ENCODE data around the gene EVX1. TPM values are rescaled to one million over a fixed set of nuclear protein-coding genes. Genes with fewer than 3 reads are reported as not detected.

EVX1 gene
- total RNA-seq, 1 donor from 2014 or later: not detected

GRCh38 chr7:27205325-27206280 lies 37.0 kb upstream of the EVX1 start:
- DNase-seq (ENCODE audit: low read depth in 2 of 2): peak in 1 of 2 donors; percentile 12

- no peak for DNase-seq (ENCODE audit: low read depth in 2 of 2)
Measured at GRCh38 chr7:27207348-27207985, 35.1 kb upstream of the EVX1 start.

GRCh38 chr7:27208998-27209397 lies 33.6 kb upstream of the EVX1 start:
- no peak for DNase-seq (ENCODE audit: low read depth in 2 of 2)

GRCh38 chr7:27209933-27210440 lies 32.6 kb upstream of the EVX1 start:
- DNase-seq (ENCODE audit: low read depth in 2 of 2): no peak

- peak; percentile 4 to 48 for DNase-seq (ENCODE audit: low read depth in 2 of 2)
Measured at GRCh38 chr7:27210441-27211083, 32.0 kb upstream of the EVX1 start.

GRCh38 chr7:27211084-27211446 lies 31.5 kb upstream of the EVX1 start:
- DNase-seq (ENCODE audit: low read depth in 2 of 2): no peak

- DNase-seq (ENCODE audit: low read depth in 2 of 2): no peak
Measured at GRCh38 chr7:27211764-27212204, 30.8 kb upstream of the EVX1 start.

GRCh38 chr7:27212497-27213432 lies 29.8 kb upstream of the EVX1 start:
- DNase-seq (ENCODE audit: low read depth in 2 of 2): no peak

GRCh38 chr7:27213433-27214238 lies 29.0 kb upstream of the EVX1 start:
- DNase-seq (ENCODE audit: low read depth in 2 of 2): no peak

GRCh38 chr7:27214239-27214950 lies 28.2 kb upstream of the EVX1 start:
- DNase-seq (ENCODE audit: low read depth in 2 of 2): no peak

- DNase-seq (ENCODE audit: low read depth in 2 of 2): no peak
Measured at GRCh38 chr7:27215356-27215755, 27.2 kb upstream of the EVX1 start.

GRCh38 chr7:27217951-27218350 lies 24.7 kb upstream of the EVX1 start:
- DNase-seq (ENCODE audit: low read depth in 2 of 2): no peak

- DNase-seq (ENCODE audit: low read depth in 2 of 2): no peak
Measured at GRCh38 chr7:27219821-27220220, 22.8 kb upstream of the EVX1 start.

GRCh38 chr7:27220440-27220955 lies 22.1 kb upstream of the EVX1 start:
- no peak for DNase-seq (ENCODE audit: low read depth in 2 of 2)

- no peak for DNase-seq (ENCODE audit: low read depth in 2 of 2)
Measured at GRCh38 chr7:27221201-27221797, 21.3 kb upstream of the EVX1 start.

- no peak for DNase-seq (ENCODE audit: low read depth in 2 of 2)
Measured at GRCh38 chr7:27223941-27224575, 18.5 kb upstream of the EVX1 start.

GRCh38 chr7:27224983-27225934 lies 17.3 kb upstream of the EVX1 start:
- no peak for DNase-seq (ENCODE audit: low read depth in 2 of 2)

Measured in dermis microvascular lymphatic vessel endothelial cell (primary cell).